GM18511 (cell line): Measurements from ENCODE around the gene DIO3.

Experiments
- ATAC-seq: cut with Tn5 transposase; IDR thresholded peaks from one replicate; pipeline ENCODE4 v1.9.1; 2021; ENCODE audit warnings: mild to moderate bottlenecking, moderate library complexity; ENCODE audit not compliant: unreplicated experiment

DIO3 gene

GRCh38 chr14:101561145-101561896, at the start of gene DIO3:
TSS of gene DIO3 (plus strand) at chr14:101561495.
- ATAC-seq = no peak

- ATAC-seq = no peak
Measured at GRCh38 chr14:101511620-101512375, 49.5 kb upstream of the DIO3 start.

DNA sequence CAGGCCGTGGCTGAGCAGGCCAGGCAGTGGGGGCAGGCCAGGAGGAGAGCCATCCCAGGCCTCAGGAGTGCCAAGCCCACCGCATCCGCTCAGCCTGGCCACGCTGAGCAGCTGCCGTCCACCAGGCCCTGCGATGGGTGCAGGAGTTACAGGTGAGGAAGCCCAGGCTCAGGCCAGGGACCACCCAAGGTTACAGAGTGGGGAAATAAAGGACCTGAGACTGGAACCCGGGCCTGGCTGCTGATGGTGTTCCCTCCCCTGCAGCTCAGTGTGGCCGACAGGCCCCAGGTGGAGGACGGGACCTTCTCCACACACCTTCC, 49.0 kb upstream of the DIO3 start:
- ATAC-seq = no peak

DNA sequence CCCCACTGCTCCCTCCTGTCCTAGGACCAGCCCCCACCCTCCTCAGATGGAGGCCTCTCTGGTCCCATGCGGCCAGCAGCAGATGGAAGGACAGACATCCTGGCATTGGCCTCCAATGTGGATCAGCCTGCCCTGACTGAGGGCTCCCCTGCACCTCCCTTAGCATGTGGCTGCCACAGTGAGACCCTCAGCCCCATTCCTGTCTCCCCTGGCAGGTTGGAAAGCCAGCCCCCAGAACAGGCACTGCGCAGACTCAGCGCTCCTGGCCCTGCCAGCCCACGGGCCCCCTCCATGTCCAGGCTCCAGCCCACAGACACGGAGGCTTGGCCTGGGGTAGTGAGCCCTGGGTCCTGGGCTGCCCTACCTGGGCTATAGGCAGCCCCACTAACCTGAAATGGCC, 47.2 kb upstream of the DIO3 start:
- ATAC-seq = no peak

GRCh38 chr14:101516401-101516800, 44.9 kb upstream of the DIO3 start:
- no peak for ATAC-seq

DNA sequence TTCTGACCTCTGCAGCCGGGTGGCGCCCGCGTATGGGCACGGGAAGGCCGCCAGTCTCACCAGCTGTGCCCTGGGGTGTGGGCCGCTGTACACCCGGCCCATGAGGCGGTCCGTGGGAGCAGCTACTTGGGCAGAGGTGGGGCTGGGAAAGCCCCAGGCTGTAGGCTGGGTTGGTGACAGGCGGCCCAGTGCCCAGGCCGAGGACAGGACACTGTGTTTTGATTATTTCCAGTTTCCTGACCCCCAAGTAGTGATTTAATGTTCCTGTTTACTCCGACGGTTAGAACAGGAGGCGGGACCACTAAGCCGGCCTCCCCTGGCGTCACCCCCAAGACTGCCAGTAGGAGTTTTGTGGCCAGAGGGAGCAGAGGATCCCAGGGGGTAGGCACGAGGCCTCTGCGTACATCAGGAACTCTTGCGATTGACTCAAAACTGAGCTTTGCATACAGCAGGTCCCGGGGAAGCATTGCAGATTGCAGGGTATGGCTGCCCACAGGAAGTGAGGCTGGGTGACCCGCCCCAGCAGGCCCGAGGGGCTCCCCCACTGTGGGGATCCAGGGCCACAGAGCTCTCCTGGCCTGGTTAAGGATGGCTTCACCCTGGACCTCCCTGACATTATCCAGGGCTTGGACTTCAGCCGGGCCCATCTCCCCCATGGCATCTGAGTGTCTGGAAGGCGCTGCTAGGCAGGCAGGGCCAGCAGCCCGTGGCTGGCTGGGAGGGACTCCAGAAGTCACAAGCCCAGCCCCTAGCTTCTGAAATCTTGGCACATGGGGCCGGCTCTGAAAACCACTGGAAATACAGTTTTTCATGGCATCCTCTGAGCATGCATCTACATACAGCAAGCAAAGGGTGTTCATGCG, 42.5 kb upstream of the DIO3 start:
- ATAC-seq = no peak

- ATAC-seq = no peak
Measured at GRCh38 chr14:101520621-101521472, 40.4 kb upstream of the DIO3 start.

- ATAC-seq = no peak
Measured at GRCh38 chr14:101521473-101521915, 39.8 kb upstream of the DIO3 start.

- no peak for ATAC-seq
Measured at GRCh38 chr14:101521978-101522377, 39.3 kb upstream of the DIO3 start.

GRCh38 chr14:101525640-101526527, 35.4 kb upstream of the DIO3 start:
- no peak for ATAC-seq

DNA sequence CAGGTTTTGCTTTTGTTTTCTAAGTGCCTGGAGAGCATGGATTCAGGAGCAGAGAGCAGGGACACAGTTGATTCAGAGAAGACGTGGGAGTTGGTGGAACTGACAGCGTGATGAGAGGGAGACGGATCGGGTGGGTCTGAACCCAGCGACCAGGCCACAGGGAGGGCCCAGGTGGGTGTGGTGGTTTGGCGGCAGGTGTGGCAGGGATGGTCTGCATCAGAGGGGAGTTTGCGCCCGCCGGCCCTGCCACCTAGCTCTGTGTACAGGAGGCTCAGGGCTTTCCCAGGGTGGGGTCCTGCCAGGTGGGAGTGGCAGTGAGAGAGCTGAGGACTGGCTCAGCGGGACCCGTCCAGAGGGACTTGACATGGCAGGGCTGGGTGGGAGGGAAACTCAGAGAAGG, 33.3 kb upstream of the DIO3 start:
- no peak for ATAC-seq

DNA sequence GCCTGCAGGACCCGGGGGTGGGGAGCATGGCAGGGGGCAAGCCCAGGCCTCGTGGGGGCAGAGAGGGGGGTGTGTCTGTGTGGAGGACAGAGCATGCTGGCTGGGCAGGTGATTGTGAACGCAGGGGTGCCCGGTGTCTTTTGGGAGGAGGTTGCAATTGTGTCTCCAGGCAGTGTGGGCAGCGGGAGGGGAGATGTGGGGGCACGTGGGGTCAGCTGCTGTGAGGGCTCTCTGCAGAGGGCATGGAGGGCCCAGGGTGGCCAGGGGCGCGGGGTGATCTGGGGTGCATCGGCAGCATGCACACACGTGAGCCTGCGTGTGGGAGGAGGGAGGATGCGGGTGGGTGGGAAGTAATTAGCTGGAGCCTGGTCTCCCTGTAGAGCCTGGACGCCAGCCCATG, 32.2 kb upstream of the DIO3 start:
- ATAC-seq = no peak

- ATAC-seq = no peak
Measured at GRCh38 chr14:101534198-101534597, 27.1 kb upstream of the DIO3 start.

DNA sequence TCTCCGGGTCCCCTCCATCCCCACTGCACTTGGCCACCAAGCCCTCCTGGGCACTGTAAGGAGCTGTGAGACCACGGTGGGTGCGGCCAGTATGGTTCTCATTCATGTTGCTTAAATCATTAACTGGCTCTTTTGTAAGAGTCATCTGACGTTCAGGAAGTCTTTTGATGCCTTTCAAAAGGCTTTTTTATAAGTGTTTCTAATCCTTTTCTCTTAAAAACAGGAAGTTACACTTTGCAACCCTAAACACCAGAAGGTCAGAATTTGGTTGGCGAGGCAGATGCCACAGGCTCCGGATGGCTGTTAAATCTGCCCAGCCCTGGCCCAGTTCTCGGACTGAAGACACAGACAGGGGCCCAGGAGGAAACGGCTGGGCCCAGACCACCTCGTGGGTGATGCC, 26.1 kb upstream of the DIO3 start:
- peak; percentile 79 for ATAC-seq

GRCh38 chr14:101535701-101536207, 25.5 kb upstream of the DIO3 start:
- ATAC-seq = no peak

- ATAC-seq = no peak
Measured at GRCh38 chr14:101537286-101537685, 24.0 kb upstream of the DIO3 start.

- no peak for ATAC-seq
Measured at GRCh38 chr14:101538878-101539277, 22.4 kb upstream of the DIO3 start.

DNA sequence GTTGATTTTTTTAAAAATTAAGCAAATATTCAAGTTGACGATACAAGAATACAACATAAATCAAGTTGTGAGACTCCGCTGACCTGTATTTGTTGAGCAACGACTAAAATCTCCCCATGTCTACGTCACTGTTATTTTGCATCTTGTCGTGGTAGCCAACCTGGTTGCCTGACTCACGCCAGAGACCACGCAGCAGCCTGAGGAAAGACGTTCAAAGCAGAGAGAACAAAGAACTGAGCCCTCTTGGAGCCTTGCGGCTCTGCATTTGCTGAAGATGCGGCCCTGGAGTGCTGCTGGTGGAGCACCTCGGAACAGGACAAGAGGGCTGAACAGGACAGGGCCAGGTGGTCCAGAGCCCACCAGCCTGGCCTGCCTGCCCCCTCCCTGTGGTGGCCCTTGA, 21.4 kb upstream of the DIO3 start:
- no peak for ATAC-seq
